Amniotic stem cell (primary cell): ENCODE data around the gene IFNGR2.
A peak's percentile ranks its signal among the peaks of the same experiment; 100 is the strongest.
"Not testable (repeated sequence)": the region's sequence is repeated elsewhere in the genome, so short reads cannot be mapped to it uniquely, and the experiment has no call there.

Experiments
- DNase-seq: peaks from one replicate; lab custom pipeline; 2025; lab: John Stamatoyannopoulos, UW

The IFNGR2 gene

DNA sequence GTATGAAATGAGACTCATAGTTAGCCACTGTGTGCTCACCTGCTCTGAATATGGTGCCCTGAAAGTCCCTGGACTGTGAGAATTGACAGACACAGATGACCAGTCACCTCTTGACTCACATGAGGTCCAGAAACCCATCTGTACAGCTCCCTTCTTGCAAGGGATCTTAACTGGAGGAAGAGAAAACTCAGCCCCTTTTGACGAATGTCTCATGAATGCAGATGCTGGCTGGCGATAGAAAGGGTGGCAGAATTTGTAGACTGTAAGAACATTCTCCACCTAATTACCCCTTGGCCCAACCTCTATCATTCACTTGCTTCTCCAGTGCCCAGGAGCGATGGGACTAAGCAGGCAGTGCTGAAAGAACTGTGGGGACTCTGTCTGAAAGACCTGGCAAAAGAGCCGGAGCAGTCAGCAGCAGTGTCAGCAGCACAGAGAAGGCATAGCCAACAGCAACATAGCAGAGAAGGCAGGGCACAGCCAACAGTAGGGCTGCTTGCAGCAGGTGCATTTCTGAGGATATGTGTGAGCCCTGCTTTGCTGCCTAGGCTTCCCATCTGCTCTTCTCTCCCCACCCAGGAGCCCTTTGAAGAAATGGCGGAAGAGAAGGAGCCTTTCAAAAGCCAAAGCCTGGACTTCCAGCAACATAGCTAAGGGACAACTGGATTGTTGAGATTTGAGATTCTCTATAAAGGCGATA, 25.8 kb upstream of the IFNGR2 start:
- no peak for DNase-seq

GRCh38 chr21:33378081-33378480, 25.1 kb upstream of the IFNGR2 start:
- DNase-seq, result no peak

GRCh38 chr21:33379934-33380333, 23.3 kb upstream of the IFNGR2 start:
- not testable (repeated sequence) for DNase-seq

DNA sequence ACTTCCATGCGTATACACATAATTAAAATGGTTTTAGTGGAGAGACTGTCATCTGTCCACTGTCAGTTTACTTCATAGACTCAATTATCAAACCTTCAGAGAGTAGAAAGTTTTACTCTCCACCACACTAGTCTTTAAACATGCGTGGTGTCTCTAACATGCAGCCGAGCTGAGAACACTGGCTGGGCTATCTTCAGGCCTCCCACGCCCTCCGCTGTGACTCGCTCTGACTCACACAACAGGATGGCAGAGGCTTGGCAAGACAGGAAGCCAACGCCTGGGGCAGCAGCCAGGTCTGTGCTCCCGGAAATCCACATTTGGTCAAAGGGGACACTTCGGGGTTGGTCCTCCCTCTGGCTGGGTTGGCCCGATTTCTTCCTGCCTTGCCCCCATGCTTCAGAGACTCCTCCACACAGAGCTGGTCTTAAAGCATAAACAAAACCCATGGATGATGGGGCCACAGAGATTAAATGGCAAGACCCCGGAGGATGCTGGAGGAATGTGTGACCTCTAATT, 22.7 kb upstream of the IFNGR2 start:
- peak; percentile 92 for DNase-seq

GRCh38 chr21:33381381-33381780, 21.8 kb upstream of the IFNGR2 start:
- not testable (repeated sequence) for DNase-seq

DNA sequence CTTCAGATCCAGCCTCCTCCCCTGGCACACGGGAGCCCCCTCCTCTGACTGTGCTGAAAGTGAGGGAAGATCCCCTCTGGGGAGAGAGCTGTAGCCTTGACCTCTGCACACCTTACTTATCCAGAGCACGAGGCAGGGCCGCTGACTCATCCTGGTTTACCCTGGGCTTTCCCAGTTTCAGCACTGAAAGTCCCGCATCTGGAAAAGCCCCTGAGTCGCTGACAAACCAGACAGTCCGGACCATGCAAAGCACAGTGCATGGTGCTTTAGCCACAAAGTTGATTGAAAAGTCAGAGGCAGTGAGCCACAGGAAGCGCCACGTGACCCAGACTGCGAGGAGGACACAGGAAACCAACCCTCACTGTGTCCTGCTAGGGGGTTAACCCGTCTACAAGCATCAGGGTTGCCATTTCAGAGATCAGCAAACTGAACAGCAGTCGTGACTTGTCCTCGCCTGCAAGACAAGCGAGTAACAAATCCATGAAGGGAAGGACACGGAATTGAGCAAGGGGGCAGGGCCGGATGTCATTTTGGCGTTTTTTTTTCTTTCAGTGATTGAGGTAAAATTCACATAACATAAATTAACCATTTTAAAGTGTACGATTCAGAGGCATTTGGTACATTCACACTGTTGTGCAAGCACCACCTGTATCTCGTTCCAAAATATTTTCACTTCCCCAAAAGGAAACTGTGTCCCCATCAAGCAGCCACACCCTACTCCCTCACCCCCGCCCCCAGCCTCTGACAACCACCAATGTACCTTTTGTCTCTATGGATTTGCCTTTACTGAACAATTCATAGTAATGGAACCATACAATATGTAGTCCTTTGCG, 19.9 kb upstream of the IFNGR2 start:
- peak; percentile 23 for DNase-seq

- no peak for DNase-seq
Measured at GRCh38 chr21:33384841-33385331, 18.3 kb upstream of the IFNGR2 start.

DNA sequence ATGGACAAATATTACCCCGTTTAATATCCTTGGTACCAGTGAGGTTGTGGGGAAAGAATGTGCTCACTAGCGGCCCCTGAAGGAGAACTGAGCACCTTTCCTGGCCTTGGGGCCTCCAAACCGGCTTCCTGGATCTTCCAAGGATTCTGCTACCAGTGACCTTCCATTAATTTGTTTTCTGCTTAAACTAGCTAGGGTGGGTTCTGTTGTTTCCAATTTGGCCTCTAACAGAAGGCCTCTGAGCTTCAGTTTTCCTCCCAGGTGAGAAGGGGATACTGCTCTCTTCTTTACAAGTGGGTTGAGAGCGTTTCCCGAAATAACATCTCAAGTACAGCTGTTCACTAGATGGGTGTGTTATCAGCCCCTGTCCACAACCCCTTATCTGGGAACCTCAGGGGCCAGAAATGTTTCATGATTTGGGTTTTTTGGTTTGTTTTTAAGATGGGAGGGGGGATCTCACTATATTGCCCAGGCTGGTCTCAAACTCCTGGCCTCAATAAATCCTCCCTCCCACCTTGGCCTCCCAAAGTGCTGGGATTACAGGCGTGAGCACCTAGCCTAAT, 16.9 kb upstream of the IFNGR2 start:
- no peak for DNase-seq

GRCh38 chr21:33387294-33387693, 15.9 kb upstream of the IFNGR2 start:
- no peak for DNase-seq

GRCh38 chr21:33388188-33388587, 15.0 kb upstream of the IFNGR2 start:
- DNase-seq, result no peak

DNA sequence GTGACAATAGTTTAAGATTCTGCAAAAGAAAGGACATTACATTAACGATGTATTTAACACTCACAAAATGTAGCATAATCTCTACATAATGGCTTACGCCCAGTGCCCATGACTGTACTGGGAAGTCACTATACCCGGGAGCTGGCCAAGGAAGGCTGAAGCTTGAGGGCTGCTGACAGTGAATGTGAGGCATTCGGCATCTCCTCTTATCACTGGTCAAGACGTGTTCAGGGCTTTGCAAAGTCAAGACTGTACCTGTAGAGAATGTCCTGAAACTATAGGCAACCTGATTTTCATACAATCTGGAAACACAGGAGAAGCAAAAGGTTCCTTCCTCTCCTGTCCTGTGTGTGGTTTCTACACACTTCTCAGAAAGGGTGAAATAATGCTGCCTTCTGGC, 12.7 kb upstream of the IFNGR2 start:
- DNase-seq, result no peak

- no peak for DNase-seq
Measured at GRCh38 chr21:33391656-33392055, 11.6 kb upstream of the IFNGR2 start.

GRCh38 chr21:33392284-33392985, 10.8 kb upstream of the IFNGR2 start:
- DNase-seq, result no peak

GRCh38 chr21:33393348-33393747, 9.9 kb upstream of the IFNGR2 start:
- no peak for DNase-seq

DNA sequence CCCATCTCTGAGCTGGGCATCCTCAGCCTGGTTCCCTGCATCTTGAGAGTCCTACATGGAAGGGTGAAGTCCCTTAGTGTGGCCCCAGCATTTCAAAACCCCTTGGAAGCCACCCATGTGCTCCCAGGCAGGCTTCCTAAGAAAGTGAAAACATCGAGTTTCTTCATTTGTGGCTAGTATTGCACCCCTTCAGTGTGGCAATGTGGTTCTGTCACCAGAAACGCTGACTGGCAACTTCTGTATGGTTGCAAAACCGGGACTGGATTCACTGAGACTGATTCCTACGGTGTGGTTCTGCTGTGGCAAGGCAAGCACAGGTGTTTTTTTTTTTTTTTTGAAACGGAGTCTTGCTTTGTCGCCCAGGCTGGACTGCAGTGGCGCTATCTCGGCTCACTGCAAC, 9.0 kb upstream of the IFNGR2 start:
- no peak for DNase-seq

DNA sequence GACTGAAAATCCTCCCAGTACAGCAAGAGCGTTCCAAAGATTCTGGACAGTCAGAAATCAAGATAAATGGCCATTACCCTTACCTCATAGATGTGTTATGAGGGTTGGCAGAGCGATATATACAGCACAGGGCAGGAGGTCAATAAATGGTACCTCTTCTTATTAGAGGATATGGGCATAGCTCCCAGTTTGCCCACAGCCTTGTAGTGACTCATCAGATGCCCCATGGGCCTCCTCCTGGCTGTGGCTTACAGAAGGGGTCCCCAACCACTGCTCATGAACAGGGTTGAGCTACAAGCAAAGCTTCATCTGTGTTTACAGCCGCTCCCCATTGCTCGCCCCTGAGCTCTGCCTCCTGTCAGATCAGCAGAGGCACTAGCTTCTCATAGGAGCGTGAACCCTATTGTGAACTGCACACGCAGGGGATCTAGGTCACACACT, 7.3 kb upstream of the IFNGR2 start:
- no peak for DNase-seq

GRCh38 chr21:33396436-33396835, 6.8 kb upstream of the IFNGR2 start:
- DNase-seq, result no peak

DNA sequence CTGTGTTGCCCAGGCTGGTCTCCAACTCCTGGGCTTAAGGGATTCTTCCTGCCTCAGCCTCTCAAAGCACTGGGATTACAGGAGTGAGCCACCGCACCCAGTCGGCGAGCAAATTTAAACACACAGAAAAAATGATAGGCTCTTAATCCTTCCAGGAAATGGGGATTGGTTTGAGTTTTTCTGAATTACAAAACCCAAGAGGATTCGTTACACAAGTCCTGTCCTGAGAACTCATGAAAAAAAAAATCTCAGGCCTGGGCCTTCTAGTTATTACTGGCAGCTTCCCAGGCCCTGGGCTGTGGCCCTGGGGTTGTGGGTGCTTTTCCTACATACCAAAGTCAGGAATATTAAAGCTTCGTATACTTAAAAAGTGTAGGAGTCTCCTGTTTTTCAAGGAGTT, 6.3 kb upstream of the IFNGR2 start:
- no peak for DNase-seq

- no peak for DNase-seq
Measured at GRCh38 chr21:33397717-33398116, 5.5 kb upstream of the IFNGR2 start.

DNA sequence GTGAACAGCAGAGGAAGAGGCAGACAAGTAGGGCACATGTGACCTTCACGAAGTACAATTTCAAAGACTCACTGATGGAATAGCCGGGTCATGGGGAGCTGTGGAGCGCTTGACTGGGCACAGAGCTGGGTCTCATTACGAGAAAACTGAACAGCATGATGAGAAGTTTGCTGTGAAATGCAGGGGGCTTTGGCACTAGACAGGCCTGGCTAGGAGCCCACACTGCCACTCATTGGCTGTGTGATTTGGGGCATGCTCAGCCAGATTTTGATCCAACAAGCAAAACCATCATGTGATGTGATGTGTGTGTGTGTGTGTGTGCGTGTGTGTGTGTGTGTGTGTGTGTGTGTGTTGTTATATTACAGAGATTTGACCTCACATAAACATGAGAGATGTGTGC, 4.9 kb upstream of the IFNGR2 start:
- no peak for DNase-seq

- DNase-seq, result no peak
Measured at GRCh38 chr21:33401630-33401992, 1.6 kb upstream of the IFNGR2 start.
